ENCODE measurements around the gene DIO3.
A peak's percentile ranks its signal among the peaks of the same experiment; 100 is the strongest.

Gene DIO3

DNA sequence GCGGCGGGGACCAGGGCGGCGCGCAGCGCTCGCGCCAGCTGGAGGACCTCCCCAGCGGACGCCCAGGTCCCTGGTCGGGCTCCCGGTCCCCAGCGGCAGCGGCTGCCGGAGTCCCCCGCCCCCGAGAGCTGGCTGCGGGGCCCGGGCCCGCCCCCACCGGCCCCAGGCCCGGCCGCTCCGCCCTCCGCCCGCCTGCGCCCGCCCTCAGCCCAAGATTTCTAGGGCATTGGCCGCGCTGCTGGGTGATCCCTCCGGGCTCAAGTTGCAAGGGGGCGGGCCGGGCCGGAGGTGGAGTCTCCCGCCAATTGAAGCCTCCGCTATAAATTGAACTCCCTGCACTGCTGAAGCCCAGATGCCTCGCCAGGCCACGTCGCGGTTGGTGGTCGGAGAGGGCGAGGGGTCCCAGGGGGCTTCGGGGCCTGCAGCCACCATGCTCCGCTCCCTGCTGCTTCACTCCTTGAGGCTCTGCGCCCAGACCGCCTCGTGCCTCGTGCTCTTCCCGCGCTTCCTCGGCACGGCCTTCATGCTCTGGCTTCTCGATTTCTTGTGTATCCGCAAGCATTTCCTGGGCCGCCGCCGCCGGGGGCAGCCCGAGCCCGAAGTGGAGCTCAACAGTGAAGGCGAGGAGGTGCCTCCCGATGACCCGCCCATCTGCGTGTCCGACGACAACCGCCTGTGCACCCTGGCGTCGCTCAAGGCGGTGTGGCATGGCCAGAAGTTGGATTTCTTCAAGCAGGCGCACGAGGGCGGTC, at the start of gene DIO3:
Gene DIO3 (plus strand): TSS at position 351 of the 752 bp plus-strand sequence.
- DNase-seq (ENCODE audit: low read depth), result no peak

- DNase-seq (ENCODE audit: low read depth), result no peak
Measured at GRCh38 chr14:101511620-101512375, 49.5 kb upstream of the DIO3 start.

- no peak for DNase-seq (ENCODE audit: low read depth)
Measured at GRCh38 chr14:101512376-101512695, 49.0 kb upstream of the DIO3 start.

GRCh38 chr14:101514136-101514535, 47.2 kb upstream of the DIO3 start:
- DNase-seq (ENCODE audit: low read depth), result no peak

- no peak for DNase-seq (ENCODE audit: low read depth)
Measured at GRCh38 chr14:101516401-101516800, 44.9 kb upstream of the DIO3 start.

DNA sequence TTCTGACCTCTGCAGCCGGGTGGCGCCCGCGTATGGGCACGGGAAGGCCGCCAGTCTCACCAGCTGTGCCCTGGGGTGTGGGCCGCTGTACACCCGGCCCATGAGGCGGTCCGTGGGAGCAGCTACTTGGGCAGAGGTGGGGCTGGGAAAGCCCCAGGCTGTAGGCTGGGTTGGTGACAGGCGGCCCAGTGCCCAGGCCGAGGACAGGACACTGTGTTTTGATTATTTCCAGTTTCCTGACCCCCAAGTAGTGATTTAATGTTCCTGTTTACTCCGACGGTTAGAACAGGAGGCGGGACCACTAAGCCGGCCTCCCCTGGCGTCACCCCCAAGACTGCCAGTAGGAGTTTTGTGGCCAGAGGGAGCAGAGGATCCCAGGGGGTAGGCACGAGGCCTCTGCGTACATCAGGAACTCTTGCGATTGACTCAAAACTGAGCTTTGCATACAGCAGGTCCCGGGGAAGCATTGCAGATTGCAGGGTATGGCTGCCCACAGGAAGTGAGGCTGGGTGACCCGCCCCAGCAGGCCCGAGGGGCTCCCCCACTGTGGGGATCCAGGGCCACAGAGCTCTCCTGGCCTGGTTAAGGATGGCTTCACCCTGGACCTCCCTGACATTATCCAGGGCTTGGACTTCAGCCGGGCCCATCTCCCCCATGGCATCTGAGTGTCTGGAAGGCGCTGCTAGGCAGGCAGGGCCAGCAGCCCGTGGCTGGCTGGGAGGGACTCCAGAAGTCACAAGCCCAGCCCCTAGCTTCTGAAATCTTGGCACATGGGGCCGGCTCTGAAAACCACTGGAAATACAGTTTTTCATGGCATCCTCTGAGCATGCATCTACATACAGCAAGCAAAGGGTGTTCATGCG, 42.5 kb upstream of the DIO3 start:
- no peak for DNase-seq (ENCODE audit: low read depth)

- DNase-seq (ENCODE audit: low read depth), result peak; percentile 46
Measured at GRCh38 chr14:101520621-101521472, 40.4 kb upstream of the DIO3 start.

- DNase-seq (ENCODE audit: low read depth), result no peak
Measured at GRCh38 chr14:101521473-101521915, 39.8 kb upstream of the DIO3 start.

GRCh38 chr14:101521978-101522377, 39.3 kb upstream of the DIO3 start:
- no peak for DNase-seq (ENCODE audit: low read depth)

- no peak for DNase-seq (ENCODE audit: low read depth)
Measured at GRCh38 chr14:101525640-101526527, 35.4 kb upstream of the DIO3 start.

GRCh38 chr14:101527987-101528386, 33.3 kb upstream of the DIO3 start:
- DNase-seq (ENCODE audit: low read depth), result no peak

DNA sequence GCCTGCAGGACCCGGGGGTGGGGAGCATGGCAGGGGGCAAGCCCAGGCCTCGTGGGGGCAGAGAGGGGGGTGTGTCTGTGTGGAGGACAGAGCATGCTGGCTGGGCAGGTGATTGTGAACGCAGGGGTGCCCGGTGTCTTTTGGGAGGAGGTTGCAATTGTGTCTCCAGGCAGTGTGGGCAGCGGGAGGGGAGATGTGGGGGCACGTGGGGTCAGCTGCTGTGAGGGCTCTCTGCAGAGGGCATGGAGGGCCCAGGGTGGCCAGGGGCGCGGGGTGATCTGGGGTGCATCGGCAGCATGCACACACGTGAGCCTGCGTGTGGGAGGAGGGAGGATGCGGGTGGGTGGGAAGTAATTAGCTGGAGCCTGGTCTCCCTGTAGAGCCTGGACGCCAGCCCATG, 32.2 kb upstream of the DIO3 start:
- DNase-seq (ENCODE audit: low read depth), result no peak

GRCh38 chr14:101534198-101534597, 27.1 kb upstream of the DIO3 start:
- DNase-seq (ENCODE audit: low read depth), result no peak

DNA sequence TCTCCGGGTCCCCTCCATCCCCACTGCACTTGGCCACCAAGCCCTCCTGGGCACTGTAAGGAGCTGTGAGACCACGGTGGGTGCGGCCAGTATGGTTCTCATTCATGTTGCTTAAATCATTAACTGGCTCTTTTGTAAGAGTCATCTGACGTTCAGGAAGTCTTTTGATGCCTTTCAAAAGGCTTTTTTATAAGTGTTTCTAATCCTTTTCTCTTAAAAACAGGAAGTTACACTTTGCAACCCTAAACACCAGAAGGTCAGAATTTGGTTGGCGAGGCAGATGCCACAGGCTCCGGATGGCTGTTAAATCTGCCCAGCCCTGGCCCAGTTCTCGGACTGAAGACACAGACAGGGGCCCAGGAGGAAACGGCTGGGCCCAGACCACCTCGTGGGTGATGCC, 26.1 kb upstream of the DIO3 start:
- no peak for DNase-seq (ENCODE audit: low read depth)

DNA sequence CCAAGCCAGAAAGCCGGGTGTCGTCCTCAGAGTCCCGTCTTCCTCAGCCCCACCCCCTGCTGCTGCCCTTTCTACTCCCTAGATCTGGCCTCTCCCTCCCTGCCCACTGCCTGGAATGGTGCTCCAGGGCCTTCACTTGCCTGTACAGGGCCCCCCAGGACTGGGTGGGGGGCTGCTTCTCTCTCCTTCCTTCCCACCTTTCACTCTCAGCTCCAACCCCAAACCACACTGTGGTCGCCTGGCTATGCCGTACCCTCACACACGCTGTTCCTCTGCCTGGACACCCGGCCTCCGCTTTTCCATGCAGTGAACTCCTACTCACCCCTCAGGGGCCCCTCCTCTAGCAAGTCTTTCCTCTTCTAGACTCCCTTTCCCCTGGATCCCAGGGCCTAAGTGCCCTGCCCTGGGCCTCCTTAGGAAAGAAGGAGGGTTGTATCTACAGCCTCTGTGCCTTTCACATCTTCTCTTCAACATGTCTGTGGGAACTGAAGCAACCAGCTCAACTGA, 25.5 kb upstream of the DIO3 start:
- DNase-seq (ENCODE audit: low read depth), result no peak

DNA sequence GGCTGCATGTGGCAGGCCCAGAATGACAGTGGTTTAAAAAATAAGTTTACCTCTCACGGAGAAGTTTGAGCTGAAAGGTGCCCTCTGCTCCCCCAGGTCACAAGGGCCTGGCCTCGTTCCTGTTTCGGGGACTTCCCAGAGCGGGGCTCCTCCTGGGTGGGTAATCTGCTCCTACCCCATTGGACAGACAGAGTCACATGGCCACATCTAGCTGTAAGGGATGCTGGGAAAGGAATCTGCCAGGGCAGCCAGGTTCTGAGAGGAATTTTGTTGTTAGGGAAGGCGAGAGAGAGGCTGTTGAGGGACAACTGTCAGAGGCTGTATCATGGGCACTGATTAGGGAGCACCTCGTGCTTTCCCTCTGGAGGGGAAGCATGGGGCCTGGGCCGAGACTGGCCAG, 24.0 kb upstream of the DIO3 start:
- no peak for DNase-seq (ENCODE audit: low read depth)

GRCh38 chr14:101538878-101539277, 22.4 kb upstream of the DIO3 start:
- DNase-seq (ENCODE audit: low read depth), result no peak

DNA sequence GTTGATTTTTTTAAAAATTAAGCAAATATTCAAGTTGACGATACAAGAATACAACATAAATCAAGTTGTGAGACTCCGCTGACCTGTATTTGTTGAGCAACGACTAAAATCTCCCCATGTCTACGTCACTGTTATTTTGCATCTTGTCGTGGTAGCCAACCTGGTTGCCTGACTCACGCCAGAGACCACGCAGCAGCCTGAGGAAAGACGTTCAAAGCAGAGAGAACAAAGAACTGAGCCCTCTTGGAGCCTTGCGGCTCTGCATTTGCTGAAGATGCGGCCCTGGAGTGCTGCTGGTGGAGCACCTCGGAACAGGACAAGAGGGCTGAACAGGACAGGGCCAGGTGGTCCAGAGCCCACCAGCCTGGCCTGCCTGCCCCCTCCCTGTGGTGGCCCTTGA, 21.4 kb upstream of the DIO3 start:
- no peak for DNase-seq (ENCODE audit: low read depth)

- DNase-seq (ENCODE audit: low read depth), result no peak
Measured at GRCh38 chr14:101540481-101541462, 20.5 kb upstream of the DIO3 start.

All from stromal cell of bone marrow (primary cell).